Suppressor macrophage (primary cell): ENCODE results near the gene C6orf15.
"Not testable (repeated sequence)": the region's sequence is repeated elsewhere in the genome, so short reads cannot be mapped to it uniquely, and the experiment has no call there.

Experiments
- DNase-seq, 4 experiments: peaks; one replicate each; pipeline ENCODE4 v3.0.0-alpha.2; 2020 to 2022

Gene C6orf15

GRCh38 chr6:31067891-31068668, 44.3 kb downstream of the C6orf15 start:
- DNase-seq: not testable (repeated sequence)

DNA sequence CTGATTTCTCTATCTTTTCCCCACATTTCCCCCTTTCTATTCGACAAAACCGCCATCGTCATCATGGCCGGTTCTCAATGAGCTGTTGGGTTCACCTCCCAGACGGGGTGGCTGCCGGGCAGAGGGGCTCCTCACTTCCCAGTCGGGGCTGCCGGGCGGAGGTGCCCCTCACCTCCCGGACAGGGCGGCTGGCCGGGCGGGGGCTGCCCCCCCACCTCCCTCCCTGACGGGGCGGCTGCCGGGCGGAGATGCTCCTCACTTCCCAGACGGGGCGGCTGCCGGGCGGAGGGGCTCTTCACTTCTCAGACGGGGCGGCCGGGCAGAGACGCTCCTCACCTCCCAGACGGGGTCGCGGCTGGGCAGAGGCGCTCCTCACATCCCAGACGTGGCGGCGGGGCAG, 45.3 kb downstream of the C6orf15 start:
- not testable (repeated sequence) for DNase-seq

GRCh38 chr6:31065556-31065955, 46.8 kb downstream of the C6orf15 start:
- no peak for DNase-seq

- no peak for DNase-seq
Observed at GRCh38 chr6:31063906-31064435, 48.4 kb downstream of the C6orf15 start.
